HG03439 (cell line): ENCODE results near the gene TDRD10.
"Not testable (repeated sequence)": the region's sequence is repeated elsewhere in the genome, so short reads cannot be mapped to it uniquely, and the experiment has no call there.

Experiments used
- ATAC-seq: cut with Tn5 transposase; IDR thresholded peaks from one replicate; pipeline ENCODE4 v1.9.1; 2021; ENCODE audit warnings: mild to moderate bottlenecking, moderate library complexity; ENCODE audit not compliant: unreplicated experiment

The TDRD10 gene

DNA sequence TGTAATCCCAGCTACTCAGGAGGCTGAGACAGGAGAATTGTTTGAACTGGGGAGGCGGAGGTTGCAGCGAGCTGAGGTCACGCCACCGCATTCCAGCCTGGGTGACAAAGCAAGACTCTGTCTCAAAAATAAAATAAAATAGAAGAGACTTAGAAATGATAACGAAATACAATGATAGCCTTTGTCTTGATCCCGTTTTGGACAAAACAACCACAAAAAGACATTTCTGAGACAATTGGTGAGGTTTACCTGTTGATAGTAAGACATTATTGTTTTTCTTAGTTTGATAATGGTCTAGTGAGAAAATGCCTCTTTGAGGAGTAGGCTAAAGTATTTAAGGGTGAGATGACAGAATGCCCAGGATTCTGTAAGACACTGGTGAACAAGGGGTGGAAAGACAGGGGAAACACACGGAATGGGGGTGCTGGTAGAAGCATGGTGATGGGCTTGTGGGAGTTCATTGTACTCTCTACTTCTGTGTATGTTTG lies 12.1 kb downstream of the TDRD10 start:
- no peak for ATAC-seq

- ATAC-seq, result no peak
Observed at GRCh38 chr1:154517661-154518060, 15.6 kb downstream of the TDRD10 start.

- ATAC-seq, result no peak
Observed at GRCh38 chr1:154519591-154519991, 17.6 kb downstream of the TDRD10 start.

- no peak for ATAC-seq
Observed at GRCh38 chr1:154520333-154520732, 18.3 kb downstream of the TDRD10 start.

GRCh38 chr1:154521695-154522094 lies 19.7 kb downstream of the TDRD10 start:
- no peak for ATAC-seq

- ATAC-seq, result no peak
Observed at GRCh38 chr1:154524881-154525280, 22.9 kb downstream of the TDRD10 start.

DNA sequence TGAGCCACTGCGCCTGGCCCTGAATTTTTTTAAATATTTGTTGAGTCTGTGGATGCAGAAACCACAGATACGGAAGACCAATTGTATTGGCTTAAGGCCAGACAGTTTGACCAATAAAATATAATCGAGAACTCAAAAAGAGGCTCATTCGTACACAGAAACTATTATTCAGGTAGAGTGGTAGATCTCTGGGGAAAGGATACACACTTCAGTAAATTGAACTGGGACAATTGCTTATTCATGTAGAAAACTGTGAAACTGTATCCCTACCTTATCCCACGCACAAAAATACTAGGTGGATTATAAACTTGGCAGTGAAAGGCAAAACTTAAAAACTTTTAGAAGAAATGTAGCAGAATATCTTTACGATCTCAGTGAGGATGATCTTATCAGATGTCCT lies 25.2 kb downstream of the TDRD10 start:
- no peak for ATAC-seq

GRCh38 chr1:154529308-154529707 lies 27.3 kb downstream of the TDRD10 start:
- ATAC-seq, result no peak

DNA sequence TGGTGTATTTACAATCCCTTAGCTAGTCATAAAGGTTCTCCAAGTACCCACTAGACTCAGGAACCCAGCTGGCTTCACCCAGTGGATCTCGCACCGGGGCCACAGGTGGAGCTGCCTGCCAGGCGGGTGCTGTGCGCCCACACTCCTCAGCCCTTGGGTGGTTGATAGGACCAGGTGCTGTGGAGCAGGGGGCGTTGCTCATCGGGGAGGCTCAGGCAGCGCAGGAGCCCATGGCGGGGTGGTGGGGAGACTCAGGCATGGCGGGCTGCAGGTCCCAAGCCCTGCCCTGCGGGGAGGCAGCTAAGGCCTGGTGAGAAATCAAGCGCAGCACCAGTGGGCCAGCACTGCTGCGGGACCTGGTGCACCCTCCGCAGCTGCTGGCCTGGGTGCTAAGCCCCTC lies 29.9 kb downstream of the TDRD10 start:
- ATAC-seq, result not testable (repeated sequence)

GRCh38 chr1:154533952-154534844 lies 32.2 kb downstream of the TDRD10 start:
- ATAC-seq, result no peak

DNA sequence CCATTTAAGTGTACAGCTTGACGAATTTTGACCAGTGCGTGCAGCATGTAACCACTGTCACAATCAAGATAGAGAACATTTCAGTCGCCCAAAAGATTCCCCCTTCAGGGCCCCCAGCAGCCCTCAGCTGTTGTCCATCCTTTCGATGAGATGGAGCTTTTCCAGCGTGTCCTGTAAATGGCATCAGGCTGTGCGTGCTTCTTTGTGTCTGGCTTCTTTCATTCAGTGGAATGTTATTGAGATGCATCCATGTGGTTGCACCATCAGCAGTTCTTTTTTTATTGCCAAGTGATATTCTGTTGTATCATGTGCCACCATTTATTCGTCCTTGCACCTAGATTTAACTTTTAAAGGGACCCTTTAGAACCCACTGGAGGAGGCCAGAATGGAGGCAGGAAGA lies 34.6 kb downstream of the TDRD10 start:
- ATAC-seq, result no peak

DNA sequence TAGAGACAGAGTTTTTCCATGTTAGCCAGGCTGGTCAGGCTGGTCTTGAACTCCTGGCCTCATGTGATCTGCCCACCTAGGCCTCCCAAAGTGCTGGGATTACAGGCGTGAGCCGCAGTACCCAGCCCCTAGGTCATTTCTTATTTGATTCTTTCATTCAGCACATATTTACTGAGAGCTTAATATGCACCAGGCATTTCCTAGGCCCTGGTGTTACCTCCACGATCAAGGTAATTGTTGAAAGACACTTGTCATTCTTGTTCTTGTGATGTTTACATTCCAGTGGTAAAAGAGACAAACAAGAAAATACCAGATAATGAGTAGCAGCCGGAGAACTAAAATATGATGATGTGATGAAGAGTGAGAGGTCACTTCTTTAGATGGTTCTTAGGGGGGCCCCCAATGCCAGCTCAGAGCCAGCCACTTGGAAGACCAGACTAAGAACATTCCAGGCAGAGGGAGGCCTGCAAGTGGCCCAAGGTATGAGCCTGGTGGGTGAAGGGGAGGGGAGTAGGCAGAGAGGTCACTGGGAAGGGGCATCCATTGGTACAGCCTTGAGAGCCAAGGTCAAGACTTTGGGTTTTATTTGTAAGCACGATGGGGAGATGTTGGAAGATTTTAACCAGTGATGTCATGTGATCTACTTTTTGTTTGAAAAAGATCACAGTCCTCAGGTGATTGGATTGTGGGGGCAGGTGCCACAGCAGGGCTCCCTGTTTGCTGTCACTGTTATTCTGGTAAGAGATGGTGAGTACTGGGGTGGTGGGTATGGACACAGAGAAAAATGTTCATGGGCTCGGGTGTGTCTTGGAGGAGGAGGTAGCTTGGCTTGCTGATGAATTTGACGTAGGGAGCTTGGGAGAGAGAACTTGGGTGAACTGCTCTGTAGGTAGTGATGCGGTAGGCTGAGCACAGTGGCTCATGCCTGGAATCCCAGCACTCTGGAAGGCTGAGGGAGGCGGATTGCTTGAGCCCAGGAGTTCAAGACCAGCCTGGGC lies 37.8 kb downstream of the TDRD10 start:
- ATAC-seq, result no peak

DNA sequence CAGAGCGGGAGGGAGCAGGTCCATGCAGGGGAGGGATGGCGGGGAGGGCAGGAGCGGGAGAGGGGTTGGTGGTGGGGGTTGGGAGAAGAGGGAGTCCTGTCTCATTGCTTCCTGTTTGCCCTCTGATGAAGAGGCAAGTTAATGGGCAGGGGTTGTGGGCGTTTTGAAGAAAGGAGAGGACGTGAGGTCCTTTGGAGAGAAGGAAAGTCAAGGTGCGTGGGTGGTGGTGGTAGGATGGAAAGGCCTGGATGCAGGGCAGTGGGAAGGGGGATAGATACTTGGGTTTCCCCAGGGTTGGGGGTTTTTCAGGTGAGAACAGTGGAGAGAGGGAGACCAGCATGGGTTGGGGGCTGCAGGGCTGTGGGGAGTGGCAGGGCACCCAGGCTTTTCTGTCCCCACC lies 39.2 kb downstream of the TDRD10 start:
- no peak for ATAC-seq

GRCh38 chr1:154546264-154547063 lies 44.4 kb downstream of the TDRD10 start:
- no peak for ATAC-seq

GRCh38 chr1:154547105-154547732 lies 45.2 kb downstream of the TDRD10 start:
- ATAC-seq, result no peak

DNA sequence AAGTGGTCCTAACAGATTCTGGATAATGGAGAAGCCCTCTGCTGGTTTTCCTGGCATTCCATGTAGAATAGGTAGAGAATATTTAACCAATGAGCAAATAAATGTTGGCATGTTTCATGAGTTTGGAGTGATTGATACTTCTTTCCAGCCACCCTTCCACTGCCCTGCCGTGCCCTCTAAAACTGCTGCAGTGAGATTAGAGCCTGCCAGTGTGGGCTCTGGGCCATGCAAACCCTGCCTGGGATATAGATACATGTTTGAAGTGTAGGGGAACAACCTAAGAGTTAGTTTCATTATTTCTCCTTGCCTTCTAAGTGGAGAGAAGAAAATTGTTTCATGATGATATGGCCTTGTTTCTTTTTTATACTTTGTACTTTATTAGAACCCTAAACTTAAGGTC lies 46.0 kb downstream of the TDRD10 start:
- no peak for ATAC-seq

- no peak for ATAC-seq
Observed at GRCh38 chr1:154549202-154549770, 47.3 kb downstream of the TDRD10 start.

GRCh38 chr1:154550070-154550469 lies 48.1 kb downstream of the TDRD10 start:
- ATAC-seq, result no peak

DNA sequence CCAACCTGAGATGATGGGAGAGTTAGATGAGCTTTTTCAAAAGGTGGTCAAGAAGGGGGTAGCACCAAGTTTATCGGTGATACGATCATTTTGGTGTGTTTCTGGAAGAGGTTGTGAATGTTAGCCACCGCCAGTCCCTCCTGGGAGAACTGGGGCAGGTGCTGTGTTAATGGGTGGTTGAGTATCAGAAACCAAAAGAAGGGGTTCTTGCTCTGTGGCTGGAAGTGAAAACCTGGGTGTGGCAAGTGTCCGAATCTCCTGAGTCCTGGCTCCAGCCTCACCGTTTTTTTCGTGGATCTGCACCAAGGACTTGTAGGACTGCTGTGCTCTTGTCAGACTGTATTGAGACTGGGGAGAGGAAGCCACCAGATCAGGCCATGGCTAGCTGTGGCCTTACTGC lies 48.6 kb downstream of the TDRD10 start:
- ATAC-seq, result no peak

- no peak for ATAC-seq
Observed at GRCh38 chr1:154551474-154551873, 49.5 kb downstream of the TDRD10 start.
